Measurements from ENCODE around the gene PPIC. TPM values are rescaled to one million over a fixed set of nuclear protein-coding genes. Genes with fewer than 3 reads are reported as not detected.

Gene PPIC
- total RNA-seq, 2 donors from 2014 or later, result 25.9 to 55.0 TPM

- TF ChIP-seq CTCF (IDR thresholded peaks at IDR 0.05), result no peak
- H3K27me3 ChIP-seq, result no peaks in the 10 kb centered on the region
- H3K27ac ChIP-seq, result no peak overlapping the region
Measured at GRCh38 chr5:122985954-122986721, 50.4 kb downstream of the PPIC start.

GRCh38 chr5:122985006-122985700 is 51.4 kb downstream of the PPIC start:
- Histone ChIP-seq H3K4me3 (no peak overlapping the region), H3K9me3 (no peaks in the 10 kb centered on the region), H3K27ac (no peak overlapping the region), H3K36me3 (no peaks in the 10 kb centered on the region), H3K27me3 (no peaks in the 10 kb centered on the region), H3K4me1 (no peaks in the 10 kb centered on the region)
- TF ChIP-seq CTCF (IDR thresholded peaks at IDR 0.05), result no peak
- DNase-seq (ENCODE audit: low spot score), result no peak

More at GRCh38 chr5:122985954-122986721, 50.4 kb downstream of the PPIC start:
- H3K9me3 ChIP-seq, result no peaks in the 10 kb centered on the region
- DNase-seq (ENCODE audit: low spot score), result no peak
- no peaks in the 10 kb centered on the region for H3K36me3 ChIP-seq
- no peak overlapping the region for H3K4me3 ChIP-seq
- H3K4me1 ChIP-seq, result no peaks in the 10 kb centered on the region

- no peak for TF ChIP-seq CTCF (IDR thresholded peaks at IDR 0.05)
- Histone ChIP-seq H3K36me3 (no peaks in the 10 kb centered on the region), H3K4me1 (no peaks in the 10 kb centered on the region), H3K4me3 (no peak overlapping the region), H3K27me3 (no peaks in the 10 kb centered on the region), H3K9me3 (no peaks in the 10 kb centered on the region), H3K27ac (no peak overlapping the region)
- no peak for DNase-seq (ENCODE audit: low spot score)
Measured at GRCh38 chr5:122984425-122984824, 52.1 kb downstream of the PPIC start.

GRCh38 chr5:122982376-122982775 is 54.1 kb downstream of the PPIC start:
- H3K9me3 ChIP-seq, result no peaks in the 10 kb centered on the region
- no peak overlapping the region for H3K27ac ChIP-seq
- no peak overlapping the region for H3K4me3 ChIP-seq
- no peak for TF ChIP-seq CTCF (IDR thresholded peaks at IDR 0.05)
- H3K27me3 ChIP-seq, result no peaks in the 10 kb centered on the region
- no peak for DNase-seq (ENCODE audit: low spot score)
- no peaks in the 10 kb centered on the region for H3K4me1 ChIP-seq
- no peaks in the 10 kb centered on the region for H3K36me3 ChIP-seq

- Histone ChIP-seq H3K27me3 (no peaks in the 10 kb centered on the region), H3K4me3 (no peak overlapping the region), H3K4me1 (no peaks in the 10 kb centered on the region), H3K27ac (no peak overlapping the region), H3K9me3 (no peaks in the 10 kb centered on the region), H3K36me3 (no peaks in the 10 kb centered on the region)
- TF ChIP-seq CTCF (IDR thresholded peaks at IDR 0.05), result no peak
- no peak for DNase-seq (ENCODE audit: low spot score)
Measured at GRCh38 chr5:122981846-122982245, 54.7 kb downstream of the PPIC start.
